WTC11 (cell line): ENCODE results near the gene MRPL23. TPM values are rescaled to one million over a fixed set of nuclear protein-coding genes. Genes with fewer than 3 reads are reported as not detected.

Experiments used
- ATAC-seq: fragments of 200-7000 bp; cut with Tn5 transposase; 2 replicates; pipeline ENCODE4 v1.10.0; 2021; ENCODE audit warnings: mild to moderate bottlenecking, moderate library complexity
- CTCF ChIA-PET: fragments of 300-600 bp; sonication (Branson Sonifier 250); formaldehyde crosslinking; loops from one replicate; lab custom pipeline; 2021; ENCODE audit warnings: antibody characterized with exemption; lab: Charles Lee
- POLR2A ChIA-PET: fragments of 350-600 bp; sonication (Branson Sonifier 250); formaldehyde crosslinking; loops from one replicate; lab custom pipeline; 2021; ENCODE audit warnings: antibody characterized with exemption; lab: Charles Lee
- DNase-seq: peaks from one replicate; pipeline ENCODE4 v3.0.0; 2021; ENCODE audit warnings: low spot score
- H3K27ac Mint-ChIP-seq: 2 replicates; pipeline ENCODE4 v1.8.0; 2021; ENCODE audit warnings: mixed read lengths
- H3K27me3 Mint-ChIP-seq: 2 replicates; pipeline ENCODE4 v1.8.0; 2021; ENCODE audit warnings: low read depth, mild to moderate bottlenecking, moderate library complexity, mixed read lengths
- H3K36me3 Mint-ChIP-seq: 2 replicates; pipeline ENCODE4 v1.8.0; 2021; ENCODE audit warnings: mixed read lengths
- H3K4me1 Mint-ChIP-seq: 2 replicates; pipeline ENCODE4 v1.8.0; 2022; ENCODE audit warnings: mixed read lengths
- H3K4me3 Mint-ChIP-seq: 2 replicates; pipeline ENCODE4 v1.8.0; 2021; ENCODE audit warnings: mild to moderate bottlenecking, moderate library complexity, mixed read lengths
- H3K9me3 Mint-ChIP-seq: 2 replicates; pipeline ENCODE4 v1.8.0; 2021; ENCODE audit warnings: mixed read lengths
- ATF3 ChIP-seq: sonication (generic); formaldehyde crosslinking; conservative IDR thresholded peaks from 2 replicates; pipeline ENCODE4 v1.8.1; 2022; ENCODE audit warnings: mild to moderate bottlenecking, missing genetic modification reagents
- CBFB ChIP-seq: sonication (generic); formaldehyde crosslinking; IDR thresholded peaks from 2 replicates; pipeline ENCODE4 v1.8.1; 2022; ENCODE audit warnings: mild to moderate bottlenecking, low read depth, missing genetic modification reagents
- KAT7 ChIP-seq: sonication (generic); formaldehyde crosslinking; IDR thresholded peaks from 2 replicates; pipeline ENCODE4 v1.8.1; 2023; ENCODE audit warnings: missing genetic modification reagents, mild to moderate bottlenecking, borderline replicate concordance
- MYBL2 ChIP-seq: sonication (generic); formaldehyde crosslinking; IDR thresholded peaks from 2 replicates; pipeline ENCODE4 v1.8.1; 2023; ENCODE audit warnings: mild to moderate bottlenecking, moderate library complexity, missing genetic modification reagents
- NR3C1 ChIP-seq: sonication (generic); formaldehyde crosslinking; conservative IDR thresholded peaks from 2 replicates; pipeline ENCODE4 v1.8.1; 2023; ENCODE audit warnings: low read depth, mild to moderate bottlenecking, missing genetic modification reagents
- RELA ChIP-seq: sonication (generic); formaldehyde crosslinking; IDR thresholded peaks from 2 replicates; pipeline ENCODE4 v1.8.1; 2022; ENCODE audit warnings: missing genetic modification reagents, mild to moderate bottlenecking, borderline replicate concordance
- SMAD4 ChIP-seq: sonication (generic); formaldehyde crosslinking; IDR thresholded peaks from 2 replicates; pipeline ENCODE4 v1.8.0; 2022; ENCODE audit warnings: mild to moderate bottlenecking, missing genetic modification reagents
- SOX15 ChIP-seq: fragments of 250-450 bp; sonication (Bioruptor Pico); IDR thresholded peaks from 2 replicates; pipeline ENCODE4 v1.9.0; 2021; ENCODE audit warnings: mild to moderate bottlenecking
- STAT6 ChIP-seq: sonication (generic); formaldehyde crosslinking; conservative IDR thresholded peaks from 2 replicates; pipeline ENCODE4 v1.8.1; 2023; ENCODE audit warnings: mild to moderate bottlenecking, low read depth, missing genetic modification reagents, moderate library complexity
- ZBTB21 ChIP-seq: sonication (generic); formaldehyde crosslinking; IDR thresholded peaks from 2 replicates; pipeline ENCODE4 v1.8.1; 2023; ENCODE audit warnings: mild to moderate bottlenecking, missing genetic modification reagents, borderline replicate concordance
- ZNF219 ChIP-seq: sonication (generic); formaldehyde crosslinking; IDR thresholded peaks from 2 replicates; pipeline ENCODE4 v1.8.0; 2023; ENCODE audit warnings: missing genetic modification reagents, mild to moderate bottlenecking, borderline replicate concordance
- ZNF263 ChIP-seq: sonication (generic); formaldehyde crosslinking; IDR thresholded peaks from 2 replicates; pipeline ENCODE4 v1.8.1; 2022; ENCODE audit warnings: low read depth, mild to moderate bottlenecking, moderate library complexity, missing genetic modification reagents
- ZNF425 ChIP-seq: fragments of 250-450 bp; sonication (Bioruptor Pico); conservative IDR thresholded peaks from 2 replicates; pipeline ENCODE4 v1.9.0; 2021; ENCODE audit warnings: mild to moderate bottlenecking
- ZNF512 ChIP-seq: sonication (generic); formaldehyde crosslinking; IDR thresholded peaks from 2 replicates; pipeline ENCODE4 v1.8.1; 2022; ENCODE audit warnings: missing genetic modification reagents, borderline replicate concordance
- ZNF671 ChIP-seq: fragments of 250-450 bp; sonication (Bioruptor Pico); IDR thresholded peaks from 2 replicates; pipeline ENCODE4 v1.8.0; 2021; ENCODE audit warnings: mild to moderate bottlenecking
- total RNA-seq: library from RNA; stranded (reverse); gene quantifications from 3 replicates; pipeline ENCODE4 v1.2.3, GENCODE V29; 2021
- TF ChIP-seq, protein P1 (sequence below): fragments of 200-600 bp; IDR thresholded peaks from 2 replicates; pipeline ENCODE4 v1.8.0; 2022; ENCODE audit warnings: antibody characterized with exemption
- TF ChIP-seq, protein P2 (sequence below): fragments of 250-450 bp; sonication (Bioruptor Pico); IDR thresholded peaks from 2 replicates; pipeline ENCODE4 v1.9.0; 2021; ENCODE audit warnings: mild to moderate bottlenecking, borderline replicate concordance
- TF ChIP-seq, protein P3 (sequence below): sonication (generic); formaldehyde crosslinking; IDR thresholded peaks from 2 replicates; pipeline ENCODE4 v1.8.0; 2022; ENCODE audit warnings: missing genetic modification reagents
- TF ChIP-seq, protein P4 (sequence below): fragments of 250-450 bp; sonication (Bioruptor Pico); IDR thresholded peaks from 2 replicates; pipeline ENCODE4 v1.9.0; 2021; ENCODE audit warnings: moderate library complexity, mild to moderate bottlenecking, inconsistent platforms, borderline replicate concordance

MRPL23 gene
- total RNA-seq, 1 experiment from 2014 or later = 73.0 TPM

- TF ChIP-seq ATF3 = no peak
- no peak for TF ChIP-seq ZNF263 (CRISPR knock-in tag)
- TF ChIP-seq ZNF425 (CRISPR knock-in tag) = no peak
- TF ChIP-seq, protein P1, sequence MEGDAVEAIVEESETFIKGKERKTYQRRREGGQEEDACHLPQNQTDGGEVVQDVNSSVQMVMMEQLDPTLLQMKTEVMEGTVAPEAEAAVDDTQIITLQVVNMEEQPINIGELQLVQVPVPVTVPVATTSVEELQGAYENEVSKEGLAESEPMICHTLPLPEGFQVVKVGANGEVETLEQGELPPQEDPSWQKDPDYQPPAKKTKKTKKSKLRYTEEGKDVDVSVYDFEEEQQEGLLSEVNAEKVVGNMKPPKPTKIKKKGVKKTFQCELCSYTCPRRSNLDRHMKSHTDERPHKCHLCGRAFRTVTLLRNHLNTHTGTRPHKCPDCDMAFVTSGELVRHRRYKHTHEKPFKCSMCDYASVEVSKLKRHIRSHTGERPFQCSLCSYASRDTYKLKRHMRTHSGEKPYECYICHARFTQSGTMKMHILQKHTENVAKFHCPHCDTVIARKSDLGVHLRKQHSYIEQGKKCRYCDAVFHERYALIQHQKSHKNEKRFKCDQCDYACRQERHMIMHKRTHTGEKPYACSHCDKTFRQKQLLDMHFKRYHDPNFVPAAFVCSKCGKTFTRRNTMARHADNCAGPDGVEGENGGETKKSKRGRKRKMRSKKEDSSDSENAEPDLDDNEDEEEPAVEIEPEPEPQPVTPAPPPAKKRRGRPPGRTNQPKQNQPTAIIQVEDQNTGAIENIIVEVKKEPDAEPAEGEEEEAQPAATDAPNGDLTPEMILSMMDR = no peak
- no peak for TF ChIP-seq SOX15 (CRISPR knock-in tag)
- no peak for TF ChIP-seq NR3C1 (CRISPR knock-in tag)
- TF ChIP-seq ZBTB21 (CRISPR knock-in tag) = no peak
- TF ChIP-seq ZNF512 (CRISPR knock-in tag) = no peak
- no peak for TF ChIP-seq CBFB (CRISPR knock-in tag)
- no peak for TF ChIP-seq KAT7 (CRISPR knock-in tag)
- no peak for TF ChIP-seq RELA
- no peak for TF ChIP-seq SMAD4 (CRISPR knock-in tag)
- TF ChIP-seq, protein P2, sequence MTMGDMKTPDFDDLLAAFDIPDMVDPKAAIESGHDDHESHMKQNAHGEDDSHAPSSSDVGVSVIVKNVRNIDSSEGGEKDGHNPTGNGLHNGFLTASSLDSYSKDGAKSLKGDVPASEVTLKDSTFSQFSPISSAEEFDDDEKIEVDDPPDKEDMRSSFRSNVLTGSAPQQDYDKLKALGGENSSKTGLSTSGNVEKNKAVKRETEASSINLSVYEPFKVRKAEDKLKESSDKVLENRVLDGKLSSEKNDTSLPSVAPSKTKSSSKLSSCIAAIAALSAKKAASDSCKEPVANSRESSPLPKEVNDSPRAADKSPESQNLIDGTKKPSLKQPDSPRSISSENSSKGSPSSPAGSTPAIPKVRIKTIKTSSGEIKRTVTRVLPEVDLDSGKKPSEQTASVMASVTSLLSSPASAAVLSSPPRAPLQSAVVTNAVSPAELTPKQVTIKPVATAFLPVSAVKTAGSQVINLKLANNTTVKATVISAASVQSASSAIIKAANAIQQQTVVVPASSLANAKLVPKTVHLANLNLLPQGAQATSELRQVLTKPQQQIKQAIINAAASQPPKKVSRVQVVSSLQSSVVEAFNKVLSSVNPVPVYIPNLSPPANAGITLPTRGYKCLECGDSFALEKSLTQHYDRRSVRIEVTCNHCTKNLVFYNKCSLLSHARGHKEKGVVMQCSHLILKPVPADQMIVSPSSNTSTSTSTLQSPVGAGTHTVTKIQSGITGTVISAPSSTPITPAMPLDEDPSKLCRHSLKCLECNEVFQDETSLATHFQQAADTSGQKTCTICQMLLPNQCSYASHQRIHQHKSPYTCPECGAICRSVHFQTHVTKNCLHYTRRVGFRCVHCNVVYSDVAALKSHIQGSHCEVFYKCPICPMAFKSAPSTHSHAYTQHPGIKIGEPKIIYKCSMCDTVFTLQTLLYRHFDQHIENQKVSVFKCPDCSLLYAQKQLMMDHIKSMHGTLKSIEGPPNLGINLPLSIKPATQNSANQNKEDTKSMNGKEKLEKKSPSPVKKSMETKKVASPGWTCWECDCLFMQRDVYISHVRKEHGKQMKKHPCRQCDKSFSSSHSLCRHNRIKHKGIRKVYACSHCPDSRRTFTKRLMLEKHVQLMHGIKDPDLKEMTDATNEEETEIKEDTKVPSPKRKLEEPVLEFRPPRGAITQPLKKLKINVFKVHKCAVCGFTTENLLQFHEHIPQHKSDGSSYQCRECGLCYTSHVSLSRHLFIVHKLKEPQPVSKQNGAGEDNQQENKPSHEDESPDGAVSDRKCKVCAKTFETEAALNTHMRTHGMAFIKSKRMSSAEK (CRISPR knock-in tag) = no peak
- TF ChIP-seq STAT6 (CRISPR knock-in tag) = no peak
- no peak for TF ChIP-seq ZNF219 (CRISPR knock-in tag)
- no peak for TF ChIP-seq MYBL2 (CRISPR knock-in tag)
- TF ChIP-seq, protein P3, sequence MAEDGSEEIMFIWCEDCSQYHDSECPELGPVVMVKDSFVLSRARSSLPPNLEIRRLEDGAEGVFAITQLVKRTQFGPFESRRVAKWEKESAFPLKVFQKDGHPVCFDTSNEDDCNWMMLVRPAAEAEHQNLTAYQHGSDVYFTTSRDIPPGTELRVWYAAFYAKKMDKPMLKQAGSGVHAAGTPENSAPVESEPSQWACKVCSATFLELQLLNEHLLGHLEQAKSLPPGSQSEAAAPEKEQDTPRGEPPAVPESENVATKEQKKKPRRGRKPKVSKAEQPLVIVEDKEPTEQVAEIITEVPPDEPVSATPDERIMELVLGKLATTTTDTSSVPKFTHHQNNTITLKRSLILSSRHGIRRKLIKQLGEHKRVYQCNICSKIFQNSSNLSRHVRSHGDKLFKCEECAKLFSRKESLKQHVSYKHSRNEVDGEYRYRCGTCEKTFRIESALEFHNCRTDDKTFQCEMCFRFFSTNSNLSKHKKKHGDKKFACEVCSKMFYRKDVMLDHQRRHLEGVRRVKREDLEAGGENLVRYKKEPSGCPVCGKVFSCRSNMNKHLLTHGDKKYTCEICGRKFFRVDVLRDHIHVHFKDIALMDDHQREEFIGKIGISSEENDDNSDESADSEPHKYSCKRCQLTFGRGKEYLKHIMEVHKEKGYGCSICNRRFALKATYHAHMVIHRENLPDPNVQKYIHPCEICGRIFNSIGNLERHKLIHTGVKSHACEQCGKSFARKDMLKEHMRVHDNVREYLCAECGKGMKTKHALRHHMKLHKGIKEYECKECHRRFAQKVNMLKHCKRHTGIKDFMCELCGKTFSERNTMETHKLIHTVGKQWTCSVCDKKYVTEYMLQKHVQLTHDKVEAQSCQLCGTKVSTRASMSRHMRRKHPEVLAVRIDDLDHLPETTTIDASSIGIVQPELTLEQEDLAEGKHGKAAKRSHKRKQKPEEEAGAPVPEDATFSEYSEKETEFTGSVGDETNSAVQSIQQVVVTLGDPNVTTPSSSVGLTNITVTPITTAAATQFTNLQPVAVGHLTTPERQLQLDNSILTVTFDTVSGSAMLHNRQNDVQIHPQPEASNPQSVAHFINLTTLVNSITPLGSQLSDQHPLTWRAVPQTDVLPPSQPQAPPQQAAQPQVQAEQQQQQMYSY (CRISPR knock-in tag) = no peak
- TF ChIP-seq, protein P4, sequence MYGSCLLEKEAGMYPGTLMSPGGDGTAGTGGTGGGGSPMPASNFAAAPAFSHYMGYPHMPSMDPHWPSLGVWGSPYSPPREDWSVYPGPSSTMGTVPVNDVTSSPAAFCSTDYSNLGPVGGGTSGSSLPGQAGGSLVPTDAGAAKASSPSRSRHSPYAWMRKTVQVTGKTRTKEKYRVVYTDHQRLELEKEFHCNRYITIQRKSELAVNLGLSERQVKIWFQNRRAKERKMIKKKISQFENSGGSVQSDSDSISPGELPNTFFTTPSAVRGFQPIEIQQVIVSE (CRISPR knock-in tag) = no peak
- TF ChIP-seq ZNF671 (CRISPR knock-in tag) = no peak
- TF ChIP-seq, all 79 proteins: peak for 0
- ATAC-seq (no peak), DNase-seq (no peak)
- Mint-ChIP-seq H3K4me3 (no peak overlapping the region), H3K36me3 (no peaks in the 10 kb centered on the region), H3K27me3 (no peaks in the 10 kb centered on the region), H3K9me3 (no peaks in the 10 kb centered on the region), H3K27ac (no peak overlapping the region), H3K4me1 (no peaks in the 10 kb centered on the region)
- POLR2A ChIA-PET = no interaction called here
- CTCF ChIA-PET = interaction anchor here (1.0 to 1.9 kb wide), 9 partner anchors 11 to 335 kb away, joined by 3 to 10 read pairs (median 3); no protein-coding TSS in a partner anchor
Measured at GRCh38 chr11:1988174-1988573, 41.0 kb downstream of the MRPL23 start.
